GM19324 (cell line): Measurements from ENCODE around the gene GPR183.

ENCODE experiments used
- ATAC-seq: cut with Tn5 transposase; IDR thresholded peaks from one replicate; pipeline ENCODE4 v1.9.1; 2021; ENCODE audit warnings: mild to moderate bottlenecking, moderate library complexity; ENCODE audit not compliant: unreplicated experiment, low FRiP score

Gene GPR183

GRCh38 chr13:99298056-99298455 is 9.1 kb downstream of the GPR183 start:
- ATAC-seq, result no peak

GRCh38 chr13:99297331-99297730 is 9.9 kb downstream of the GPR183 start:
- no peak for ATAC-seq

- ATAC-seq, result no peak
Observed at GRCh38 chr13:99296398-99296797, 10.8 kb downstream of the GPR183 start.

GRCh38 chr13:99295488-99296252 is 11.5 kb downstream of the GPR183 start:
- no peak for ATAC-seq

GRCh38 chr13:99294958-99295357 is 12.2 kb downstream of the GPR183 start:
- ATAC-seq, result no peak

- ATAC-seq, result no peak
Observed at GRCh38 chr13:99294198-99294597, 13.0 kb downstream of the GPR183 start.

GRCh38 chr13:99293178-99293577 is 14.0 kb downstream of the GPR183 start:
- no peak for ATAC-seq

GRCh38 chr13:99290894-99291293 is 16.3 kb downstream of the GPR183 start:
- no peak for ATAC-seq

GRCh38 chr13:99289674-99290337 is 17.4 kb downstream of the GPR183 start:
- no peak for ATAC-seq

- no peak for ATAC-seq
Observed at GRCh38 chr13:99289271-99289670, 17.9 kb downstream of the GPR183 start.

- ATAC-seq, result no peak
Observed at GRCh38 chr13:99288089-99288488, 19.1 kb downstream of the GPR183 start.

- no peak for ATAC-seq
Observed at GRCh38 chr13:99287551-99287950, 19.6 kb downstream of the GPR183 start.

- no peak for ATAC-seq
Observed at GRCh38 chr13:99285432-99286182, 21.6 kb downstream of the GPR183 start.

GRCh38 chr13:99282264-99283231 is 24.7 kb downstream of the GPR183 start:
- ATAC-seq, result peak; percentile 69

- peak; percentile 66 for ATAC-seq
Observed at GRCh38 chr13:99281811-99282263, 25.4 kb downstream of the GPR183 start.

GRCh38 chr13:99280166-99280565 is 27.0 kb downstream of the GPR183 start:
- ATAC-seq, result no peak

- ATAC-seq, result no peak
Observed at GRCh38 chr13:99279637-99280036, 27.6 kb downstream of the GPR183 start.

- ATAC-seq, result no peak
Observed at GRCh38 chr13:99278843-99279242, 28.4 kb downstream of the GPR183 start.

- ATAC-seq, result no peak
Observed at GRCh38 chr13:99278200-99278599, 29.0 kb downstream of the GPR183 start.

- no peak for ATAC-seq
Observed at GRCh38 chr13:99277629-99278028, 29.6 kb downstream of the GPR183 start.
